SK-N-SH treated with all-trans-retinoic acid at 6 μM for 48 hours (cell line): ENCODE data around the gene DCAF7.

Experiments used
- RARB ChIP-seq: fragments of 250-450 bp; sonication (Bioruptor Pico); IDR thresholded peaks from 2 replicates; pipeline ENCODE4 v1.8.0; 2021; ENCODE audit warnings: mild to moderate bottlenecking, moderate library complexity
- ZC3H10 ChIP-seq: fragments of 250-450 bp; sonication (Bioruptor Pico); IDR thresholded peaks from 2 replicates; pipeline ENCODE4 v1.5.1; 2021; ENCODE audit warnings: mild to moderate bottlenecking, moderate library complexity

- no peak for TF ChIP-seq RARB (CRISPR knock-in tag)
- TF ChIP-seq ZC3H10 (CRISPR knock-in tag) = no peak
Observed at GRCh38 chr17:63635787-63636186, 85.5 kb downstream of the DCAF7 start.
